GM19025 (cell line): ENCODE measurements around the gene CD72.
"Not testable (repeated sequence)": the region's sequence is repeated elsewhere in the genome, so short reads cannot be mapped to it uniquely, and the experiment has no call there.

Experiments
- ATAC-seq: cut with Tn5 transposase; IDR thresholded peaks from one replicate; pipeline ENCODE4 v1.9.1; 2021; ENCODE audit warnings: mild to moderate bottlenecking, low read depth, moderate library complexity; ENCODE audit not compliant: unreplicated experiment

CD72 gene

DNA sequence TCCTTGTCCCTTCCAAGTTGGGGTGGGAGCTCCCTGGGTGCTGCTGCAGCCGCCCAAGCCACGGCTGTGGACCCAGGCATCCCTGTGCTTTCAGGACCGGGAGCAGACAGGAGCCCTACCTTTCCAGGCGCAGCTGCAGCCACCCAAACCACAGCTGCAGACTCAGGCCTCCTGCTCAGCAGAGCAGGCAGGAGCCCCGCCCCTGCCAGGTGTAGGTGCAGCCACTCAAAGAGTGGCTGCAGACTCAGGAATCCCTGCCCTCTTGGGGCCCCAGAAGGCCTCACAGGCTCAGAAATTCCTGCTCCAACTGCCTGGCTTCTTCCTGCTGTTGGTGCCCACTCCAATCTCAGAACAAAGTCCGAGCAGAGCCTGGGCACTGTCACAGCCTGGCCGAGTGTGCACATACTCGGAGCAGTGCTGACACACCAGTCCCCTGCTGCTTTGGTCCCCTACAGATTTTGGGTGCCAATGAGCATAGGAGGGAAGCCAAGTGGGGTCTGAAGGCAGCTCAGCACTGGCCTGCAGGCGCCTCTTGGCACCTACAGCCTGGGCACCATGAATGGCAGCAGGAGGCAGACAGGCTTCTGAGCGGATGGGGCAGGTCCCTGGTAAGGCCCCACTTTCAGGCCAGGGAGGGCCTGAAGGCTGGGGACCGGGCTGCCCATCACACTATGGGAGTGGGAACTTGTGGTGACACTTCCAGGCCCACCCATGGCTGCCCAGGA, 19.2 kb downstream of the CD72 start:
- ATAC-seq: no peak

DNA sequence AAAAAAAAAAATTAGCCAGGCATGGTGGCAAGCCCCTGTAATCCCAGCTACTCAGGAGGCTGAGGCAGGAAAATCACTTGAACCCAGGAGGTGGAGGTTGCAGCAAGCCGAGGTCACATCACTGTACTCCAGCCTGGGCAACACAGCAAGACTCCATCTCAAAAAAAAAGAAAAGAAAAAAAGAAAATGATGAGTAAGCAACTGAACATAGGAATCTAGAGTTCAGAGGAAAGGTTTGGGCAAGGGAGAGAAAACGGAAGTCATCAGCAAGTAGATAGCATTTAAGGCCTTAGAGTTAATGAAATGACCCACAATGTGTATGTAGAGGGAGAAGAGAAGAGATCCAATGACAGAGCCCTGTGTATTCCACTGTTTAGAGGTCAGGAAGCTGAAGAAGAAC, 21.3 kb downstream of the CD72 start:
- not testable (repeated sequence) for ATAC-seq

DNA sequence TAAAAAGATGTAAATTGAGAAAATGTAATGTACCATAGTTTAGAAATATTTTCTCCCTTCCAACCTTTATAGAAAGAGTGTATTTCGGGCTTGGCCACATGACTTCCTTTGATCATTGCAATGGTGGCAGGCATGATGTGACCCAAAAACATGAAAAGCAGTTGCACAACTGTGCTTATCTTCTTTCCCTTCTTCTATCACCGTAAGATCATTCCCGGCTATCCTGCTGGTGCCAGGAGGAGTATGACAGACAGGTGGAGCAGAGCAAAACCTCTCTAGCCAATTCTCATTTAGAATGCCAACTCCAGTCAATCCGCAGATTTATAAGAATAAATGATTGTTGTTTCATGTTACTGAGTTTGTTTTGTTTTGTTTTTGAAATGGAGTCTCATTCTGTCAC, 23.7 kb downstream of the CD72 start:
- no peak for ATAC-seq

DNA sequence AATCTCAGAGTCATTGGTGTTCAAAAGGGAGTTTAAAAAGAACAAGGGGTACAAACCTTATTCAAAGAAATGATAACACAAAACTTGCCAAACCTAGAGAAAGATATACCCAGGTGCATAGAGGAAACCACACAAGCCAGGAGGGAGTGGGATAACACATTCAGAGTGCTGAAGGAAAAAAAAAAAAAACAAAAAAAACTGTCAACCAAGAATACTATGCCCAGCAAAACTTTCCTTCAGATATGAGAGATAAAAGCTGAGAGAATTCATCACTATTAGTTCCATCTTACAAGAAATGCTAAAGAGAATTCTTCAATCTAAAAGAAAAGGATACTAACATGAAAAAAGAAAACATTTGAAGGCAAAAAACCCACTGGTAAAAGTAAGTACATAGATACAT, 24.6 kb downstream of the CD72 start:
- ATAC-seq: no peak

DNA sequence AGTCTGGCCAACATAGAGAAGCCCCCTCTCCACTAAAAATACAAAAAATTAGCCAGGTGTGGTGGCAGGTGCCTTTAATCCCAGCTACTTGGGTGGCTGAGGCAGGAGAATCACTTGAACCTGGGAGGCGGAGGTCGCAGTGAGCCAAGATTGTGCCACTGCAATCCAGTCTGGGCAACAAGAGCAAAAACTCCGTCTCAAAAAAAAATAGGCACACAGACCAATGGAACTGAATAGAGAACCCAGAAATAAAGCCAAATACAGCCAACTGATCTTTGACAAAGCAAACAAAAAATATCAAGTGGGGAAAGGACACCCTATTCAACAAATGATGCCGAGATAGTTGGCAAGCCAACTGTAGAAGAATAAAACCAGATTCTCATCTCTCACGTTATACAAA, 29.7 kb downstream of the CD72 start:
- not testable (repeated sequence) for ATAC-seq

DNA sequence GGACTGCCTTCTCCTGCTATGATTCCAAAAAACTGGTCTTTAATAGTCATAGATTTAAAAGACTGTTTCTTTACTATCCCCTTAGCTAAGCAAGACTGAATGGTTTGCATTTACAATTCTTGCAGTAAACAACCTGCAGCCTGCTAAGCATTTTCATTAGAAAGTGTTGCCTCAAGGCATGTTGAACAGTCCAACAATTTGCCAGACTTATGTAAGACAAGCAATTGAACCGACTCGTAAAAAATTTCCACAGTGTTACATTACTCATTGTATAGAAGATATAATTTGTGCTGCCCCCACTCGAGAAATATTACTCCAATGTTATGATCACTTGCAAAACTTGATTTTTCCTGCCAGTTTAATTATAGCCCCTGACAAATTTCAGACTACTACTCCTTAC, 33.5 kb downstream of the CD72 start:
- ATAC-seq: not testable (repeated sequence)

DNA sequence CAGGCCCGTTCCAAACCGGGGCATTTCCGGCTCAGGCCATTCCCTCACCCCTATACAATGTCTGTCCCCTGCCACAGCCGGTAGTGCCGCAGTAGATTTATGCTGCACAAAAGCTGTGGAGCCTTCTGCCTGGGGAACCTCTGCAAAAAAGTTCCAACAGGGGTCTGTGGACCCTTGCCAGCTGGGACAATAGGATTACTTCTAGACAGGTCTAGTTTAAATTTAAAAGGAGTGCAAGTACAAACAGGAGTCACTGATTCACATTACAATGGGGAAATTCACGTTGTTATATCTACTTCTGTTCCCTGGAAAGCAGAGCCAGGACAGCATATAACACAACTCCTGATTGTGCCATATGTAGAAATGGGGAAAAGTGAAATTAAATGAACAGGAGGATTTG, 34.7 kb downstream of the CD72 start:
- not testable (repeated sequence) for ATAC-seq

DNA sequence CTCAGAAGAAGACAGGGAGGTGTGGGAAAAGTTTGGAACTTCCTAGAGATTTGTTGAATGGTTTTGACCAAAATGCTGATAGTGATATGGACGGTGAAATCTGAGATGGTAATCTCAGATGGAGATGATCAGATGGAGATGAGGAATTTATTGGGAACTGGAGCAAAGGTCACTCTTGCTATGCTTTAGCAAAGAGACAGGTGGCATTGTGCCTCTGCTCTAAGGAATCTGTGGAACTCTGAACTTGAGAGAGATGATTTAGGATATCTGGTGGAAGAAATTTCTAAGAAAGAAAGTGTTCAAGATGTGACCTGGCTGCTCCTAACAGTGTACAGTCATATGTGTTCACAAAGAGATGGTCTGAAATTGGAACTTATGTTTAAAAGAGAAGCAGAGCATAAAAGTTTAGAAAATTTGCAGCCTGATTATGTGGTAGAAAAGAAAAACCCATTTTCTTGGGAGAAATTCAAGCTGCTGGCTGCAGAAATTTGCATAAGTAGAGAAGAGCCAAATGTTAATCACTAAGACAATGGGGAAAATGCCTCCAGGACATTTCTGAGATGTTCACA, 38.5 kb downstream of the CD72 start:
- not testable (repeated sequence) for ATAC-seq

DNA sequence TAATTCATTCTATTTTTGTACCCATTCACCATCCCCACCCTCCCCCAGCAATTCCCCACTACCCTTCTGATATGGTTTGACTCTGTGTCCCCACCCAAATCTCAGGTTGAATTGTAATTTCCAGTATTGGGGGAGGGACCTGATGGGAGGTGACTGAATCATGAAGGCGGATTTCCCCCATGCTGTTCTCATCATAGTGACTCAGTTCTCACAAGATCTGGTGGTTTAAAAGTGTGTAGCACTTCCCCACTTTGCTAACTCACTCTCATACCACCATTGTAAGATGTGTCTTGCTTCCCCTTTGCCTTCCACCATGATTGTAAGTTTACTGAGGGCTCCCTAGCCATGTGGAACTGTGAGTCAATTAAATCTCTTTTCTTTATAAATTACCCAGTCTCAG, 39.1 kb downstream of the CD72 start:
- ATAC-seq: no peak

DNA sequence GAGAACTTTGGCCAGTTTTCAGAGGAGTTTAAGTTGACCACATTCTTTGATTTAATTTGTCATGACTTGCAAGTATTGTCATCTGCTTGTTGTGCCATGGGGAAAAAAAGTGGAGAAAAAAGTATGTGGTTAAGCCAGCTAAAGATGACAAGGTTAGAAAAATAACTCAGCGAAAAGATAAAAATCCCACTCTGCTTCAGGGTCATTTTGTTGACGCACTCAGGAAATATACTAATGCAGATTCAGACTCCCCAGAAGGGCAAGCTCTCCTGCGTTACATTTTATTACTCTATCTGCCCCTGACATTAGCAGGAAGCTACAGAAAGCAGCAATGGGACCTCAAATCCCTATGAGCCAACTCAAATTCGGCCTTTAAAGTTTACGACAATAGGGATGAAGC, 40.7 kb downstream of the CD72 start:
- no peak for ATAC-seq

DNA sequence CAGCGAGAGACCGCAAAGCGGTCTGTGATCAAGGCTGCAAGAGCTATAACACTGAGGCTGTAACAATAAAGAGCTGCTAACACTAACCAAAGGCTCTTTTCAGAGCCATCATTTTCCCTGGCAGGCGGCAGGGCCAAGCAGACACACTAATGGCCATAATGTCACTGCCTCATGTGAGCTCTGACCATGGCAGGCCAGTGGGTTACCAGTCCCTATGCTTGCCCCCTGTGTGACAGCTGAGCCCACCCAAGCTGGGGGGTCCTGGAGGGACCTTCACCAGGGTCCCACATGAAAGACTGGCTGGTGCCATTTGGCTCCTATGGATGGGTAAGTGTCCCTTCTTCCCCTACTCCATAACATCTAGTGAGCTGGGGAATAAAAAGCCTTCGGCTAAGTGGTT, 42.7 kb downstream of the CD72 start:
- no peak for ATAC-seq

DNA sequence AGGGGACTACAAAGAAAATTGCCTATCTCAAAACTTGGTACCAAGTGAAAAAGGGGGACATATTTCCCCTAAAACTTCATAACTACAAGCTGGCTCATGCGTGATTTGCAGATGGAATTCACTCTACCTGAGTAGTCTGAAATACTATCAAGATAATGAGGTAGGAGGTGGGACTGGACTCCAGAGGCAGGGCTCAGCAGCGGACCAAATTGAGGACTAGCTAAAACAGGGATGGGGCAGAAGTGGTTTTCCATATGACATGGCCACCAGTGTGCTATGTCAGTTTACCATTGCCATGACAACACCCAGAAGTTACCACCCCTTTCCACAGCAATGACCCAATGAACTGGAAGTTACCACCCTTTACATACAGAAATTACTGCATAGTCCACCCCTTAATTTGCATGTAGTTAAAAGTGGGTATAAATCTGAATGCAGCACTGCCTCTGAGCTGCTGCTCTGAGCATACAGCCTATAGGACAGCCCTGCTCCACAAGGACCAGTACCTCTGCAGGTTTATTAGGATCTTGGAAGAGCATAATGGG, 43.6 kb downstream of the CD72 start:
- no peak for ATAC-seq

DNA sequence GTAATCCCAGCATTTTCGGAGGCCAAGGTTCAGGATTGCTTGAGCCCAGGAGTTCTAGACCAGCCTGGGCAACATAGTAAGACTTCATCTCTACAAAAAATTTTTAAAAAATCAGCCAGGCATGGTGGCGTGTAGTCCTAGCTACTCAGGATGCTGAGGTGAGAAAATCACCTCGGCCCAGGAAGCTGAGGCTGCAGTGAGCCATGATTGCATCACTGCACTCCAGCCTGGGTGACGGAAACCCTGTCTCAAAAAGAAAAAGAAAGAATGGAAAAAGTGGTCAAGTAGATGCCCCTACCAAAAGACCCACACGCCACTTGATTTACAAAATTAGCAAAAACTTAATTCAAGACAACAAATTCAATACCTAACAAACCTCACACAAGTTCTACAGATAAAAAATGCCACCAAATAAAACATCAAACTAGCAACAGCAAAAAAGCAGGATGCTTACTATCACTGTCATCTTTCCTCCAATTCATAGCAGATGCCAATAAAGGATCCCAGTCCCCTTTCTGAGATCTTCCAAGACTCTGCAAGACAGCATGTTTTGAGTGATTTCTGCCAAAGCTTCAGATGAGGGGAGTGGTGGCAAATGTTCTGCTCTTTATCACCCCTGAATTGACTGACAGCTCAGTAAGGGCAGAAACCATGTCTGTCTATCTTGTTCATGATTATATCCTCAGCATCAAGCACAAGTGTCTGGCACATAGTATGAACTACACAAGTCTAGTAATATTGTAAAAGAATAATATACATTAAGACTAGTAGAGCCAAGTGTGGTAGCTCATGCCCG, 47.3 kb downstream of the CD72 start:
- ATAC-seq: no peak

DNA sequence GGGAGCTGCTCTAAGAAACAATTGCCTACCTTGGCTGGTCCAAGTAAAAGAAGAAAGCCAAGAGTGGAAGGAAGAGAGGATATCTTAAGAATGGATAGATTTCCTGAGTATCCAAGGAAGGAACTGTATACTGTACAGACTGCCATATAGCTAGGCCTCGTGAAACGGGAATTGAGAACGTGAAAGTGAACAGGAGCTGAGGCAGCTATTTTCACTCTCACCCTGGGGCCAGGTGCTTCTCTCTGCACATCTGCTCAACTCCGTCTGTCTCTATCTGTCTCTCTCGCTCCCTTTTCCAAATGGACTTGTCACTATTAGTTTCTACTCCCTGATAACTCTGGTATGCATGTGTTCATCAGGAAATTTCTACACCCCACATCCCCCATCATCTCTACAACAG, 49.0 kb downstream of the CD72 start:
- no peak for ATAC-seq

DNA sequence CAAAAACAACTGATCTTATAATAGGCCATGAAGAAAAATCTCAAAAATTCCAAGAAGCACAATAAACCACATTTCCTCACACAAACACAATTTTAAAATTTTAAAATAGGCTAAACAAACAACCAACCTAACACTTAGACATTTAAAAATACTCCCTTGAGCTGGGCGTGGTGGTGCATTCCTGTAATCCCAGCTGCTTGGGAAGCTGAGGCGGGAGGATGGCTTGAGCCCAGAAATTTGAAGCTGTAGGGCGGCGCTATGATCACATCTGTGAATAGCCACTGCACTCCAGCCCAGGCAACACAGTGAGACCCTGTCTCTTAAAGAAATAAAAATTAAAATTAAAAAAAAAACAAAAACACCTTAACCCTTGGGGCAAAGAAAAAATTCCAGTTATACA, 50.0 kb downstream of the CD72 start:
- no peak for ATAC-seq

DNA sequence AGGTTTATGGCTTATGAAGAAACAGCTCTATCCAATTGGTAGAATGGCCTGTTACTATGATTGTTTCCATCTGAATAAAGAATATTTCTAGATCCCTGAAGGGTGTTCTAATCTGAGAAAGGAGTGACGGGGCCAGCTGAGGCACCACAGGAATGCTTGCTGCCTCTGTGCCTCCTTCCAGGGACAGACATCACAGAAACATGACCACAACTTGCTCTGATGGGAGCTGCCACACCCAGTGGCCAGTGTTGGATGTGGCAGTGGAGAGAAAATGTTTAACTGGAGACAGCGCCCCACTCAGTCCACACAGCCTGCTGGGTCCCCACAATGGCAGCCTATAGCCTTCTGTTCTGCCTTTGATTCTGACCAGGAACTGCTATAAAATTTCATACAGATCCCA, 51.8 kb downstream of the CD72 start:
- no peak for ATAC-seq

DNA sequence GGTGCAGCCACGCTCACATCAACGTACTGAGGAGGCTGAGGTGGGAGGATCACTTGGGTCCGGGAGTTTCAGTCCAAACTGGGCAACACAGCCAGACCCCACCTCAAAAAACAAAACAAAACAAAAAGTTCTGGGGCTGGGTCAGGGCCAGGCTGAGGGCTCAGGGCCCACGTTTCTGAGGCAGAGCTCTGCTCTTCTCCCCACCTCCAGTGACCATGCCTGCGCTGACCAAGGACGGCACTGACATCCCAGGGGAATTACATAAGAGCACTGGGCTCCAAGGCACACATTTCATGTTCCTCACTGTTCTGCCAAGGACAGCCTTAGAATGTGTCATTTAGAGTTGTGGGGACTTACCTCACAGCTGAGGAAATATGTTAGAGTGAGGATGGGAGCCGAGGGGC, 53.6 kb downstream of the CD72 start:
- no peak for ATAC-seq

DNA sequence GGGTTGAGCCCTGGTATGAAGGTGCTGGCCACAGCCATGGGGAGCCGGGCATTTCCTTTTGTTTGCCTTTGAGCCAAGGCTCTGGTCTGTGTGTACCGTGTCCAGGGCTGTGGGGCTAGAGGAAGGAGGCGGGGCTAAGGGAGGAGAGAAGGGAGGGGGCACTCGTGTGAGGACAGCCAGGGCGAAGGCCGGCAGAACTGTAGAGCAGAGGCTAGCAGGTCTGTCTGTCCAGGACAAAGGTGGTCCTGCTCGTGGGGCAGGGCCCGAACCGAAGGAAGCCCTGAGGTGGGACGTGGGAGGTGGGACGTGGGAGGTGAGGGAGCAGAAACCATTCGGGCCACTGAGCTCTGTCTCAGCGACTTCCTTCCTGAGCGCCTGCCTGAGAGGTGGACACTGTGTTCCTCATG, 54.4 kb downstream of the CD72 start:
- no peak for ATAC-seq

DNA sequence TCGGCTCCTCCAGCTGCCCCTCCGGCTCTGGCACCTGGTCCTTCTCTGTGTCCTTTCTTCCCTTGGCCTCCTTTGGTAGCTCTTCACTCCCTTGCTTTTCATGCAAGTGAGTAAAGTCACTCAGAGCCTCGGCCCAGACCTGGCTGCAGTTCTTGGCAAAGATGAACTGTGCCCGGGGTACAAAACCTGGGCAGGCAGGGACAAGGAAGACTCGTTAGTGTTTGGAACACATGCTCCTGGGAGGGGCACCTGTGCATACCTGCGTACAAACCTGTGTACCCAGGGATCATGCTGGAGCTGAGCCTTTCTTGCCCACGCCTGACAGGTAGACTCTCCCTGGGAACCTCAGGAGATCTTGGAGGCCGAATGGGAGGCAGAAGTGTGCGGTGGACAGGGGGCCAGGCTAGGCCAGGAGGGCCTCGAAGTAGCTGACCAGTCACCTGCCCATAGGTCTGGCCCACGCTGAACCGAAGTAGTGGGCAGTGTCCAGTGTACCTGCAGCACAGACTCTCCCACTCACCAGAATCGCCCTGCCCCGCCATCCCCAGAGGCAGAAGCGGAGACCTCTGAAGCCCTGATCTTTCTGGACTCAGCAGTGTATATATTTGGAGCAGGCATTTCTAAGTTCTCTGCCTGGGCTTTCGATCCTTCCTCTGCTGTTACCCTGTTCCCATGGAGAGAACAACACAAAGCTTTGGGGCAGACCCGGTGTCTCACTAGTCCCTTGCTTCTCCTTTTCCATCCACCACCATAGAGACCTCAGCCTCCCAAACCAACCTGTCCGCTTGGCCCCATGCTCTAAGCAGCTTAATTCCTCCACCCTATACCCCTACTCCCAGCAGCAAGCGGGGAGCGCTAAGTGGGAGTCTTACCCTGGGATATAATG, 55.1 kb downstream of the CD72 start:
- no peak for ATAC-seq

DNA sequence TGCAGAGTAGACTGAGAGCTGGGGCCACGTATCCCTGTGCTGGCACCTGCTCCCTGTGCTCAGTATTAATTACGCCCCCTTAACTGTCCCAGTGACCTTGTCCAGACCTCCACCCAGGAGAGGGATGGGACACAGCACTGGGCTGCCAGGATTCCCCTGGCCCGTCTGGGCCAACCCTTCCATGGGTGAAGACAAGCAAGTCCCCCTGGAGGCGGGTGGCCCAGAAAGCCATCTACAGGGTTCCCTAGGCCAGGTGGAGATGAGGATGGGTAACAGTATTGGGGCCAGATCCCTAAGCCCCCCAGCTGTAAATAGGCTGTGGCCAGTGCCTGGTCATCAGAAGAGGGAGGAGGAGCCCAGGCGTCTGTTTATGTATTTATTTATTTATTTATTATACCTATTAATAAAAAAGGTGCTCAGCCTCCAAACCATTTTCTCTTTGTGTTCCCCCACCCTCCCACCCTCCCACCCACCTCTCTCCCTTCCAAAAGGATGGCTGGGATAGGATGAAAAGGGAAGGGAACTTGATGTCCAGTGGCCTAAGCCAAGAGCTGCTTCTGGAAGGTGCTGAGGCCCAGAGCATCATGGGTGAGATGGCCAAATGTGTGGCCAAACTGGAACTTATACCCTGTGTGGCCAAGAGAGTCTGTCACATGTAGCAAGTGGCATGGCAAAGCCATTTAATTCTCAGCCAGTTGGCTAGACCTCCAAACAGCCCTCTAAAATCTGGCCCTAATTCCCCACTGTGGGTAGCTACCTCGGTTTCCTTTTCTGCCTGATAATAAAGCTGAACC, 56.5 kb downstream of the CD72 start:
- no peak for ATAC-seq
